ENCODE data around the gene RBM19.

RBM19 gene

DNA sequence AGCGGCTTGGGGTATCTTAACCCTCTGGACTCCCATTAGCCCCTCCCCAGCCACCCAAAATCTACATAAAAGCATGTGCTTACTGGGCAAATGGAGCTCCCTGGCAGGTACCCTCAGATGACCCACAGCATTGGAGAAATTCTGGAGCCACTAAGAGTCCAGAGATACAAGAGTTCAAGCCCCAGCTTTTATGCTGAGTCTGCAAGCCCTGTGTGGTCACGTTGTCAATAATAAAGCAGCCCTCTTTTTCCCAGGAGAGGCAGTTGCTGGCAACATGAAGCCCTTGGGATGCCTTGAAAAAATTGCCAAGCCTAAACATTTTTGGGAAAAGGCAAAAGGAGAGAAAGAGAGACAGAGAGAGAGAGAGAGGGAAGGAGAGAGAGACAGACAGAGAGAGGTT lies 83.4 kb downstream of the RBM19 start:
- TF ChIP-seq, protein P1, sequence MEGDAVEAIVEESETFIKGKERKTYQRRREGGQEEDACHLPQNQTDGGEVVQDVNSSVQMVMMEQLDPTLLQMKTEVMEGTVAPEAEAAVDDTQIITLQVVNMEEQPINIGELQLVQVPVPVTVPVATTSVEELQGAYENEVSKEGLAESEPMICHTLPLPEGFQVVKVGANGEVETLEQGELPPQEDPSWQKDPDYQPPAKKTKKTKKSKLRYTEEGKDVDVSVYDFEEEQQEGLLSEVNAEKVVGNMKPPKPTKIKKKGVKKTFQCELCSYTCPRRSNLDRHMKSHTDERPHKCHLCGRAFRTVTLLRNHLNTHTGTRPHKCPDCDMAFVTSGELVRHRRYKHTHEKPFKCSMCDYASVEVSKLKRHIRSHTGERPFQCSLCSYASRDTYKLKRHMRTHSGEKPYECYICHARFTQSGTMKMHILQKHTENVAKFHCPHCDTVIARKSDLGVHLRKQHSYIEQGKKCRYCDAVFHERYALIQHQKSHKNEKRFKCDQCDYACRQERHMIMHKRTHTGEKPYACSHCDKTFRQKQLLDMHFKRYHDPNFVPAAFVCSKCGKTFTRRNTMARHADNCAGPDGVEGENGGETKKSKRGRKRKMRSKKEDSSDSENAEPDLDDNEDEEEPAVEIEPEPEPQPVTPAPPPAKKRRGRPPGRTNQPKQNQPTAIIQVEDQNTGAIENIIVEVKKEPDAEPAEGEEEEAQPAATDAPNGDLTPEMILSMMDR (IDR thresholded peaks at IDR 0.05; ENCODE audit: borderline replicate concordance, insufficient read depth, low read depth, low read length) = no peak
- H3K4me3 ChIP-seq (ENCODE audit: low read depth, low read length) = no peak overlapping the region

DNA sequence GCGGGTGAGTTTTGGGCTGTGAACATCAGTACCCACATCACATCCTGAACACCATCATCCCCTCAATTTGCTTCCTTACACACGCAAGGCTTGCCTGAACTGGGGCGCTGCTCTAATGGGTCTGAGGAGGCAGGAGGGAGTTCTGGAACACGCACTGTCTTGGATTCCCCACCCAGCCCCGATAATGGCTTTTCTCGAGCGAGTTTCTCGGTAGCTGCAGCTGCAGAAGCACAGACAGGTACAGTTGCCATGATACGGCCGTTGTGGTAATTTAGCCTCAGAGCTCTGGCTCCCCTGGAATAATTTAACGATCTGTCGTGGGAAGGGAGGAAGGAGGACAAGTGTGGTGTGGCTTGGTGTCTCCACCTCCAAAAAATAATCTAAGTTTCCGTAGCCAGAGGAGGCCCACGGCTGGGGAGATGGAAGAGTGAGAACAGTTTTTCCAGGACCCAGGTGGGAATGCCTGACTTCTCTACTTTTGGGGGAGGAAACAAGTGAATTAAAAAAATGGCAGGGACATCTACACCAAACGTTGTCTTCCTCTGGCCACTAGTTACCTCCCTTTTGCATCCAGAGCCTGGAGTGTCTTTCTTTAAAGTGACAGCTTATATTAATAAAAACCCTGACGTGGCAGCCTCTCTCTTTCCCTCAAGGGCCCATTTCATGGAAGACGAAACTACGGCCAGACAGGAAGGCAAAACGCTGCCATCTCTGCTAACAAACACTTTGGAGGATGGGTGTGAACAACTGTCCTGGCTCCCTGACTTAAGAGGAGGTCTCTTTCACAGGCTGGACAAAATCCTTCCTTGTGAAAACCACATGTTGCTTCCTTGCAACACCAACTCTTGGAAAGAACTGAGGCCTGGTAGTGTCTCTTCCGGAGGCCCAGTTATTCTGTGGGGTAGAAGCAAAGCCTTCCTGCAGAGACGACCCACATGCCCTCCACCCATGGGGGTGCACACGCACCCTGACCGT lies 84.8 kb downstream of the RBM19 start:
- TF ChIP-seq, protein P1 (IDR thresholded peaks at IDR 0.05; ENCODE audit: borderline replicate concordance, insufficient read depth, low read depth, low read length) = no peak

DNA sequence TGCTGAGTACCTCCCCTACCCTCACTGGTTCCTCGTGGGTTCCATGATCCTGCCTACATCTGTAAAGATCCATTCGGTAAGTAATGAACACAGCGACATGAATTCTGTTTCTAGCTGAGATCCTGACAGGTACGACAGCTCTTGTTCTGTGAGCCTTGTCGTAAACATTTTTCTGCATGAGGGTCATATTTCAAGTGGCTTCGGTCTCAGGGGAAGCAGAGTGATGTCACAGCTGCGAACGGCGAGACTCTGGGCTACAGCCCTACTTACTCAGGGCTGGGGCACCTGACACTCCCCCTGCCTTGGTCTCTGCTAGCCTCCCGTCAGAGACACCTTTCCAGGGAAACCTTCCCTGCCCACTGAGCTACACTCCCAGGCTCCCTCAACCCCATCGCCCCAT lies 85.8 kb downstream of the RBM19 start:
- TF ChIP-seq, protein P1 (IDR thresholded peaks at IDR 0.05; ENCODE audit: borderline replicate concordance, insufficient read depth, low read depth, low read length) = no peak
- no peak overlapping the region for H3K4me3 ChIP-seq (ENCODE audit: low read depth, low read length)

More for the DNA sequence above, 84.8 kb downstream of the RBM19 start:
- H3K4me3 ChIP-seq (ENCODE audit: low read depth, low read length) = no peak overlapping the region

DNA sequence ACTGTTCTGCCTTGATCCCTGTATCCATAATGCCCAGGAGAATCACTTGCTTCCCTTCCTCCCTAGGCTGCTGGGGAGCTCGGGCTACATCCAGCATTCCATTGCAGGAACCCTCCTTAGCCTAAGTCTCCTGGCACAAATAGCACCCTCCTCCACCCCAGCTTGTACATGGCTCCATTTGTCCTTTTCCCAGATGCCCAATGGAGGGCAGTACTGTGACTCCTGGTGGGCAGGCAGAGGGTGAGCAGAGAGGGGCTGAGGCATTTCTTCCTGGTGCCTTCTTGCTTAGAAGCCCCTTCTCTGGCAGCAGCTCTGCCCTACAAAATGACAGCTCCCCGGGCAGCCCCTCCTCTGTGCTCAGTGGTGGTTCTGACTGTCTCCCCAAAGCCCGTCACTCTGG lies 86.5 kb downstream of the RBM19 start:
- TF ChIP-seq, protein P1 (IDR thresholded peaks at IDR 0.05; ENCODE audit: borderline replicate concordance, insufficient read depth, low read depth, low read length) = no peak
- H3K4me3 ChIP-seq (ENCODE audit: low read depth, low read length) = no peak overlapping the region

DNA sequence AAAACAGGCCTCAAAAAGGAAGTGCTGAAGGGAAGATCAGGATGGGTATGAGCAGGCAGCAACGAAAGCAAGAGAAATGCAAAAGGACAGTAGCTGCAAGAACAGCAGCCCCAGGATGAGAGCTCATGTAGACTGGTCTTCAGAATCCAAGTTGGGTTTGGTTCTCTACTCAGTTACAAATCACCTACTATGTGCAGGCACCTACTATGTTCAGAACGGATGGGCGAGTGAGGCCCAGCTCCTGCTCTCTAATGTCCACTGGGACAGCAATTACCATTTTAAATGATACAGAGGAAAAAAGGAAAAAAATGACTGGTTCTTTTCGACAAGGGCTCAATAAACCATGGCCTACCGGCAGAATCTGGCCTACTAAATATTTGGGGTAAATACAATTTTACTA lies 88.5 kb downstream of the RBM19 start:
- TF ChIP-seq, protein P1 (IDR thresholded peaks at IDR 0.05; ENCODE audit: borderline replicate concordance, insufficient read depth, low read depth, low read length) = no peak
- H3K4me3 ChIP-seq (ENCODE audit: low read depth, low read length) = no peak overlapping the region

DNA sequence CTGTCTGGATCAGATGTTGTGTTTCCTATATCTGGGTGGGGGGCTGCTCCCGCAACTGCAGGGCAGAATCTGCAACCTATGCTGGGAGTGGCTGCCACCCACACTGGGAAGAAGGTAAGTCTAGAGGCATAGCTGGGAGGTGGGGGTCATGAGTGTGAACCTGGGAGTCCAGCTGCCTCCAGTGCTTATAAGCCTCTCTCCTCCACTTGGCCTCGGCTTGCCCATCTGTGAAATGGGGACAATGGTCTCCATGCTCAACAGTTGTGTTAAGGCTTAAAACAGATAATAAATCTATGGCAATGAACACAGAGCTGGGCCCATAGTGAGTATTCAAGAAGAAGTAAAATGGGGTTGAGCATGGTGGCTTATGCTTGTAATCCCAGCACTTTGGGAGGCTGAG lies 90.0 kb downstream of the RBM19 start:
- H3K4me3 ChIP-seq (ENCODE audit: low read depth, low read length) = no peak overlapping the region
- TF ChIP-seq, protein P1 (IDR thresholded peaks at IDR 0.05; ENCODE audit: borderline replicate concordance, insufficient read depth, low read depth, low read length) = no peak

DNA sequence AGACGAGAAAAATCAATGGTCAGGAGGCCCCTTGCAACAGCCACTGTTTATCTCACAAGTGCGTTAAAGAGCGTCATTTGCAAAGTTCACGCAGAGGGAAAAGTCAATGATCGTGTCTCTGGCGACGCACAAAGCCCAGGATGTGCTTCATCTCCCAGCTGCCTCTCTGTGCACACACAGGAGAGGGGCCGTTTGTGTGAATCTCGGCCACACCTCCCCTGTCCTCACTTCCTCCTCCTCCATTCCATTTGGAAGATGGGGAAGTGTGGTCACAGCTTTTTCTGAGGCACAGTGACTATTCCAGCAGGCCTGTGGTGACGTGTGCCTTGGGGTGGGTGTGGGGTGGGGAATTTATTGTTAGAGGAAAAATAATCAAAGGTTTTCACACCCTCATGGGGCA lies 90.4 kb downstream of the RBM19 start:
- TF ChIP-seq, protein P1 (IDR thresholded peaks at IDR 0.05; ENCODE audit: borderline replicate concordance, insufficient read depth, low read depth, low read length) = no peak
- no peak overlapping the region for H3K4me3 ChIP-seq (ENCODE audit: low read depth, low read length)
